Effector memory CD8-positive, alpha-beta T cell (primary cell): ENCODE data around the gene TRAF3.

Experiments
- ATAC-seq: fragments of 150-1000 bp; cut with Tn5 transposase; replicated peaks from 2 replicates; pipeline ENCODE4 v1.10.0; 2021; ENCODE audit warnings: mild to moderate bottlenecking, moderate library complexity
- DNase-seq, 3 experiments: peaks; one replicate each; pipeline ENCODE4 v3.0.0; 2021
- H3K27ac Mint-ChIP-seq, 2 donors: one replicate each; pipeline ENCODE4 v1.8.0; 2022; ENCODE audit warnings: mild to moderate bottlenecking in 2 of 2, mixed read lengths in 2 of 2, moderate library complexity in 2 of 2
- H3K27me3 Mint-ChIP-seq, 2 donors: one replicate each; pipeline ENCODE4 v1.8.0; 2022; ENCODE audit warnings: mixed read lengths in 2 of 2
- H3K36me3 Mint-ChIP-seq: one replicate; pipeline ENCODE4 v1.8.0; 2022; ENCODE audit warnings: mild to moderate bottlenecking, moderate library complexity, mixed read lengths; ENCODE audit not compliant: insufficient read depth
- H3K4me1 Mint-ChIP-seq, 2 donors: one replicate each; pipeline ENCODE4 v1.8.0; 2022; ENCODE audit warnings: low read depth in 2 of 2, mixed read lengths in 2 of 2
- H3K4me3 Mint-ChIP-seq, 2 donors: one replicate each; pipeline ENCODE4 v1.8.0; 2022; ENCODE audit warnings: mild to moderate bottlenecking in 2 of 2, mixed read lengths in 2 of 2, moderate library complexity in 2 of 2
- H3K9me3 Mint-ChIP-seq, 2 donors: one replicate each; pipeline ENCODE4 v1.8.0; 2022; ENCODE audit warnings: mixed read lengths in 2 of 2

Gene TRAF3

GRCh38 chr14:102796661-102797190 lies 19.5 kb downstream of the TRAF3 start:
- Mint-ChIP-seq H3K27me3 (no peaks in the 10 kb centered on the region), H3K36me3 (peaks cover 35% of the 10 kb centered on the region), H3K9me3 (no peaks in the 10 kb centered on the region), H3K4me1 (peaks cover 36 to 48% of the 10 kb centered on the region in 2 donors), H3K4me3 (no peak overlapping the region), H3K27ac (no peak overlapping the region)
- DNase-seq (no peak), ATAC-seq (no peak)

- peaks cover 35 to 41% of the 10 kb centered on the region in 2 donors for H3K4me1 Mint-ChIP-seq
- H3K27ac Mint-ChIP-seq, result peak overlapping the region in 1 of 2 donors; percentile 75
- H3K36me3 Mint-ChIP-seq, result peaks cover 32% of the 10 kb centered on the region
- no peaks in the 10 kb centered on the region for H3K27me3 Mint-ChIP-seq
- H3K9me3 Mint-ChIP-seq, result no peaks in the 10 kb centered on the region
- DNase-seq (no peak), ATAC-seq (no peak)
- H3K4me3 Mint-ChIP-seq, result no peak overlapping the region
Observed at GRCh38 chr14:102798926-102799325, 21.7 kb downstream of the TRAF3 start.

GRCh38 chr14:102799684-102800562 lies 22.7 kb downstream of the TRAF3 start:
- Mint-ChIP-seq H3K27ac (peak overlapping the region; percentile 36 to 75), H3K27me3 (no peaks in the 10 kb centered on the region), H3K4me1 (peaks cover 34 to 38% of the 10 kb centered on the region in 2 donors), H3K36me3 (peaks cover 30% of the 10 kb centered on the region), H3K4me3 (no peak overlapping the region), H3K9me3 (no peaks in the 10 kb centered on the region)
- ATAC-seq (no peak), DNase-seq (no peak)

- Mint-ChIP-seq H3K27me3 (no peaks in the 10 kb centered on the region), H3K4me1 (peaks cover 47 to 52% of the 10 kb centered on the region in 2 donors), H3K36me3 (peaks cover 31% of the 10 kb centered on the region), H3K9me3 (no peaks in the 10 kb centered on the region), H3K4me3 (no peak overlapping the region), H3K27ac (peak overlapping the region in 1 of 2 donors; percentile 82)
- no peak for ATAC-seq
- no peak for DNase-seq
Observed at GRCh38 chr14:102802834-102803523, 25.7 kb downstream of the TRAF3 start.

GRCh38 chr14:102804858-102805257 lies 27.6 kb downstream of the TRAF3 start:
- H3K36me3 Mint-ChIP-seq, result peaks cover 37% of the 10 kb centered on the region
- H3K27ac Mint-ChIP-seq, result peak overlapping the region; percentile 93 to 94
- peaks cover 38 to 39% of the 10 kb centered on the region in 2 donors for H3K4me1 Mint-ChIP-seq
- DNase-seq, result no peak
- H3K27me3 Mint-ChIP-seq, result no peaks in the 10 kb centered on the region
- no peak for ATAC-seq
- H3K4me3 Mint-ChIP-seq, result peak overlapping the region; percentile 75 to 78
- H3K9me3 Mint-ChIP-seq, result no peaks in the 10 kb centered on the region

GRCh38 chr14:102805371-102805891 lies 28.2 kb downstream of the TRAF3 start:
- H3K27me3 Mint-ChIP-seq, result no peaks in the 10 kb centered on the region
- H3K9me3 Mint-ChIP-seq, result no peaks in the 10 kb centered on the region
- peak; percentile 67 for ATAC-seq
- peaks cover 39 to 44% of the 10 kb centered on the region in 2 donors for H3K4me1 Mint-ChIP-seq
- peak overlapping the region; percentile 93 to 94 for H3K27ac Mint-ChIP-seq
- H3K36me3 Mint-ChIP-seq, result peaks cover 40% of the 10 kb centered on the region
- DNase-seq, result peak in 2 of 3 experiments; percentile 5 to 13
- H3K4me3 Mint-ChIP-seq, result peak overlapping the region; percentile 75 to 78

- Mint-ChIP-seq H3K36me3 (peaks cover 36% of the 10 kb centered on the region), H3K9me3 (no peaks in the 10 kb centered on the region), H3K27me3 (no peaks in the 10 kb centered on the region), H3K27ac (peak overlapping the region; percentile 93 to 94), H3K4me1 (peaks cover 39 to 48% of the 10 kb centered on the region in 2 donors), H3K4me3 (peak overlapping the region; percentile 75 to 78)
- DNase-seq, result no peak
- ATAC-seq, result no peak
Observed at GRCh38 chr14:102805941-102806340, 28.7 kb downstream of the TRAF3 start.

GRCh38 chr14:102806447-102806846 lies 29.2 kb downstream of the TRAF3 start:
- peak overlapping the region; percentile 93 to 94 for H3K27ac Mint-ChIP-seq

GRCh38 chr14:102807013-102807406 lies 29.8 kb downstream of the TRAF3 start:
- no peaks in the 10 kb centered on the region for H3K27me3 Mint-ChIP-seq
- ATAC-seq (no peak), DNase-seq (no peak)
- H3K4me3 Mint-ChIP-seq, result peak overlapping the region; percentile 69 to 70
- peaks cover 36% of the 10 kb centered on the region for H3K36me3 Mint-ChIP-seq
- no peaks in the 10 kb centered on the region for H3K9me3 Mint-ChIP-seq
- H3K4me1 Mint-ChIP-seq, result peaks cover 42 to 50% of the 10 kb centered on the region in 2 donors
- H3K27ac Mint-ChIP-seq, result peak overlapping the region; percentile 93 to 94

More at GRCh38 chr14:102806447-102806846, 29.2 kb downstream of the TRAF3 start:
- peaks cover 36% of the 10 kb centered on the region for H3K36me3 Mint-ChIP-seq
- ATAC-seq (no peak), DNase-seq (no peak)
- H3K9me3 Mint-ChIP-seq, result no peaks in the 10 kb centered on the region
- H3K4me3 Mint-ChIP-seq, result peak overlapping the region; percentile 70 to 75
- H3K4me1 Mint-ChIP-seq, result peaks cover 41 to 48% of the 10 kb centered on the region in 2 donors
- no peaks in the 10 kb centered on the region for H3K27me3 Mint-ChIP-seq

GRCh38 chr14:102809870-102810269 lies 32.6 kb downstream of the TRAF3 start:
- ATAC-seq, result no peak
- Mint-ChIP-seq H3K4me1 (peaks cover 48 to 64% of the 10 kb centered on the region in 2 donors), H3K4me3 (no peak overlapping the region), H3K27me3 (no peaks in the 10 kb centered on the region), H3K9me3 (no peaks in the 10 kb centered on the region), H3K36me3 (peaks cover 37% of the 10 kb centered on the region), H3K27ac (peak overlapping the region in 1 of 2 donors; percentile 90)
- no peak for DNase-seq

- Mint-ChIP-seq H3K27me3 (no peaks in the 10 kb centered on the region), H3K27ac (peak overlapping the region in 1 of 2 donors; percentile 90), H3K36me3 (peaks cover 37% of the 10 kb centered on the region), H3K9me3 (no peaks in the 10 kb centered on the region), H3K4me1 (peaks cover 42 to 64% of the 10 kb centered on the region in 2 donors), H3K4me3 (no peak overlapping the region)
- DNase-seq, result no peak
- no peak for ATAC-seq
Observed at GRCh38 chr14:102810523-102810922, 33.3 kb downstream of the TRAF3 start.

GRCh38 chr14:102811254-102811963 lies 34.2 kb downstream of the TRAF3 start:
- no peaks in the 10 kb centered on the region for H3K9me3 Mint-ChIP-seq
- H3K36me3 Mint-ChIP-seq, result peaks cover 34% of the 10 kb centered on the region
- ATAC-seq (no peak), DNase-seq (no peak)
- peaks cover 35 to 58% of the 10 kb centered on the region in 2 donors for H3K4me1 Mint-ChIP-seq
- H3K27ac Mint-ChIP-seq, result no peak overlapping the region
- H3K27me3 Mint-ChIP-seq, result no peaks in the 10 kb centered on the region
- no peak overlapping the region for H3K4me3 Mint-ChIP-seq

GRCh38 chr14:102811971-102812370 lies 34.7 kb downstream of the TRAF3 start:
- ATAC-seq (no peak), DNase-seq (no peak)
- H3K27me3 Mint-ChIP-seq, result no peaks in the 10 kb centered on the region
- H3K4me3 Mint-ChIP-seq, result no peak overlapping the region
- peak overlapping the region in 1 of 2 donors; percentile 13 for H3K27ac Mint-ChIP-seq
- no peaks in the 10 kb centered on the region for H3K9me3 Mint-ChIP-seq
- H3K36me3 Mint-ChIP-seq, result peaks cover 39% of the 10 kb centered on the region
- peaks cover 34 to 58% of the 10 kb centered on the region in 2 donors for H3K4me1 Mint-ChIP-seq
